GM08714 (cell line): ENCODE data around the gene NDST1.

Experiments used
- H3K4me3 ChIP-seq: fragments of 200-500 bp; sonication (Bioruptor generic); 2 replicates; pipeline ENCODE4 v1.5.1; 2014; ENCODE audit warnings: mild to moderate bottlenecking, low read length, inconsistent platforms
- ZNF274 ChIP-seq: IDR thresholded peaks from 2 replicates; pipeline ENCODE4 v1.6.1; 2012; ENCODE audit warnings: mild to moderate bottlenecking, low read depth, low read length

The NDST1 gene

GRCh38 chr5:150551066-150551465, 43.1 kb downstream of the NDST1 start:
- H3K4me3 ChIP-seq, result no peak overlapping the region
- TF ChIP-seq ZNF274, result no peak

DNA sequence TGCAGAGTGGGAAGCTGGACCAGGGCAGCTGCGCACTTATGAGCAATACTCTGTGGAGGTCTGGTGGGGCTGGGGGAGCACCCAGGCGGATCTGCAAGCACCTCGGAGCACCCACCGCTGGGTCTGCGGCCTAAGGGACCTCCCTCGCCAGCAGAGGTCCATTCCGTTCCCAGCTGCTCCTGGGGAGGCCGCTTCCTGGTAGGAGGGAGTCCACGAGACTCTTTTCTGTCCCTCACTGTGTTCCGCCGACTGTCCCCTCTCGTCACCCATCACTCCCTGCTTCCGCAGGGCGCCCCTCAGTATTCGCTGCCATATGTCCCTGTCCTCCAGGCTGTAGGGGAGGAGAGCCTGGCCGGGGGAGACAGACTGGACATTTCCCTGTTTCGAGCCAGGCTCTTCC, 45.5 kb downstream of the NDST1 start:
- H3K4me3 ChIP-seq, result no peak overlapping the region
- no peak for TF ChIP-seq ZNF274

DNA sequence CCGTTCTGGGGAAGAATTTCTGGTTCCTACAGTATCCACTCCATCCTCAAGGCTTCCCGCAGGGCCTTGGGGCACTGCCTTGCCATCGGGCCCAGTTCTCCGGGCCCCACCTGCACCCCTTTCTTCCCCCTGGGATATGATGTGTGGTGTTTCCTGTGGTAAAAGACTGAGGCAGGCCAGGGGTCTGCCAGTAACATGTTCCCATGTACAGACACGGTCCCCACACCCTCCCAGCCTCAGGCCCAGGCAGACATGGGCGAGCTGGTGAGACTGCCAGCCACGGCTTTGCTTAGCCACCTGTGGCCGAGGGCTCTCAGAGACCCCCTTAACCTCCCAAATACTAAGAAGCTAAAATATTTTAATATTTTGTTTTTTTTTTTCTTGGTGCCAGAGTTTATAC, 46.0 kb downstream of the NDST1 start:
- no peak for TF ChIP-seq ZNF274
- H3K4me3 ChIP-seq, result no peak overlapping the region

DNA sequence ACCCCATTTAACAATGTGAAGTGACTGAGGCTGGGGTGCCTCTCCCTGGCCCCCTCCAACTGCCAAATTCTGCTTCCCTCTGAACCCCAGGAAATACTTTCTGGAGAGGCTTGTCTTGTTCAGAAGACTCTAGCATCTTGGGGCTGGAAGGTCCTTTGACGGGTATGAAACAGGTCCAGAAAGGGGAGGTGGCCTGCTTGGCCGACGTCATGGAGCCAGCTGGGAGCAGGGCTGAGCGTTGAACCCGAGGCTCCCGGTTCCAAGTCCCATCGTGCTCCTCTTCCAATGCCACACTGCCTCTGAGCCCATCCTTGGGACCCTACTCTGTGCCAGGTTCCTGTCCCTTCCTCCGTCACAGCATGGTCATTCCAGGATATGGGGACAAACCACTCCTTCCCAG, 46.9 kb downstream of the NDST1 start:
- TF ChIP-seq ZNF274, result no peak

GRCh38 chr5:150556106-150556505, 48.2 kb downstream of the NDST1 start:
- TF ChIP-seq ZNF274, result no peak
- no peak overlapping the region for H3K4me3 ChIP-seq

More for the DNA sequence above, 46.9 kb downstream of the NDST1 start:
- no peak overlapping the region for H3K4me3 ChIP-seq

DNA sequence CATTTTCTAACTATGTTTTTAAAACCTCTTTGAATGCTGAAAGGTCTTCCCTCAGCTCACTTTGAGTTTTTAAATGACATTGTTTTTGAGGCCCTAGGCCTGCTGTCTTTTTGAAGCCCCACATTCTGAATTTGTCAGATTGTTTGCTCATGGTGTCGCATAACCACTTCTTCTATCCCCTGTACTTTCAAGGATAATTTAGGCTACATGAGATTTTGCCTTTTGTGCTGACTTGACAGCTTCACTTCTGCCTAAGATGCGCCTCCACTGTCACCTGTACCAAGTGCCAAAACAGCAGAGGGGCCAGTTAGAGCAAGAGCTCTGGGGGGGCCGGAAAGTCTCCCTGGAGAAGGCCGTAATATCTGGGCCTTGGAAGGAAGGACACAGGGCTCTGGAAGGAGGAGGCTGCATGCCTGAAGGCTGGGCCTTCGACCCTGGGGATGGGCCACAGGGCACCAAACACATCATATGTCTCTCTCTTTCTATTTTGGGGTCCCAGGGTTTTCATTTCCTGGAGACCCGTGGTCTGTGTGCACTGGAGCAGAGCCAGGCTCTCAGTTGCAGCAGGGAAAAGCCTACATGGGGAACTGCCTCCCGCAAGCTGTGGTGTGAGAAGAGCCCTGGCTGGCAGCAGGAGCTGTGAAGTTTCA, 49.1 kb downstream of the NDST1 start:
- H3K4me3 ChIP-seq, result no peak overlapping the region
- TF ChIP-seq ZNF274, result no peak

GRCh38 chr5:150557509-150557872, 49.6 kb downstream of the NDST1 start:
- TF ChIP-seq ZNF274, result no peak
- no peak overlapping the region for H3K4me3 ChIP-seq

DNA sequence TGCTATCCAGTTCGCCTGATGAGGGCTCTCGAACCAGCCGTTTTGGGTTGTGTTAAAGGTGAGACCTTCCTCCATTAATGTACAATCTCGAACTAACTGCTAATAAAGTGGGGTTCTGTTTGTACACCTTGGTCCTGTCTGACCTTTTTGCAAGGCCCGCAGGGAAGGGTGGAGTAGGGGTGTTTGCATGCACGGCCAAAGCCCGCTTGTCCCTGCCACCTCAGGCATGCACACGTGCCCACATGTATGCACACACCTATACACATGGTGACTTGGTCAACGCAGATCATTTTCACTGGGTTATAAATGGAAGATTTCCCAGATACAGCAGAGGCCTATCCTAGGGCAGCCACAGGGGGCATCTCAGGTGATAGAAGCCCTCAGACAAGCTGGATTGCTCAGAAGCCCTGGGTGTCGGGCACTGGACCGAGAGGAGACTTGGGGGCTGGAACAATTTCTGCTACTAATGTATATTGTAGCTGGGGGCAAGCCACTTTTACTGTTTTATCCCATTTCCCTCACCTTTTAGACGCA, 50.2 kb downstream of the NDST1 start:
- TF ChIP-seq ZNF274, result no peak

DNA sequence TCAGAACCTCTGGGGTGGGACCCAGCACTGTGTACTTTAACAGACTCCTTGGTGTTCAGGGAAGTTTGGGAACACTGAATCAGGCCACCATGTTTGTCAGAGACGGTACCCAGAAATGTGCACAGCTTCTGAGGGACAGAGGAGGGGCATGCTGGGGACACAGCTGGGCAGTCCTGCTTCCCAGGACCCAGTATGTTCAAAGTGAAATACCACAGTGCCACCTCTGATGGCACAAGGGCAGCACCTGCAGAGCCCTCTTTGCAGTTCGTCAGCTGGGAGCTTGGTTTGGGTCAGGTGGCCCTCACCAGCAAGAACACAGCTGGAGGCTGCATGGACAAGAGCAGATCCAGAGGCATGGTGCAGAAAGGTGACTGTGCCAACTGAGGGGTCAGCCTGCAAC, 51.2 kb downstream of the NDST1 start:
- no peak overlapping the region for H3K4me3 ChIP-seq
- TF ChIP-seq ZNF274, result no peak

More for the DNA sequence above, 50.2 kb downstream of the NDST1 start:
- H3K4me3 ChIP-seq, result no peak overlapping the region

DNA sequence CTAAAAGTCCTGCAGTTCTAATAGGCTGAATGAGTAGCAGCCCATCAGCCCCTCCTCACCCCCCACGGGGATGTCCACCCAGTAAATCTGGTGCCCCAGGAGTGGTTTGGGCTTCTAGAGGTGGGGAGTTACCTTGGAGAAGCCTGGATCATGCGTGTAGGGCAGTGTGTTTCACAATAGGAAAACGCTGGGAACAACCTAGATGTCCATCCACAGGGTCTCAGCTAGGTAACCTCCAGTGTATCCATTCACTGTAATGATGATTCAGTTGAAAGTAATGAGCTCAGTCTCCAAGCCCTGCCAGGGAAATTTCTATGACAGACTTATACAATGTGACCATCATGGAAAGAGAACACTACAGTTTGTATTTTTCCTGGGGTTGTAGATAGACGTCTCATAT, 51.8 kb downstream of the NDST1 start:
- TF ChIP-seq ZNF274, result no peak
- H3K4me3 ChIP-seq, result no peak overlapping the region

- H3K4me3 ChIP-seq, result no peak overlapping the region
- TF ChIP-seq ZNF274, result no peak
Observed at GRCh38 chr5:150560401-150561191, 52.7 kb downstream of the NDST1 start.

DNA sequence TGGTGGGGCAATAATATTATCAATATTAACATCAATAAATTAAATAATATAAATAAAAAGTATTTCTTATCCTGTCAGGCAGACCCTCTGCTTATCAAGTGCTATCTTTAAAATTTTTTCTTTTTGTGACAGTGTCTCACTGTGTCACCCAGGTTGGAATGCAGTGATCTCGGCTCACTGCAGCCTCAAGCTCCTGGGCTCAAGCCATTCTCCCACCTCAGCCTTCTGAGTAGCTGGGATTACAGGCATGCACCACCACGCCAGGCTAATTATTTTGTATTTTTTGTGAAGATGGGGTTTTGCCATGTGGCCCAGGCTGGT, 53.2 kb downstream of the NDST1 start:
- no peak for TF ChIP-seq ZNF274
- H3K4me3 ChIP-seq, result no peak overlapping the region

- H3K4me3 ChIP-seq, result no peak overlapping the region
- no peak for TF ChIP-seq ZNF274
Observed at GRCh38 chr5:150561571-150562275, 53.8 kb downstream of the NDST1 start.

- TF ChIP-seq ZNF274, result no peak
- H3K4me3 ChIP-seq, result no peak overlapping the region
Observed at GRCh38 chr5:150562832-150563231, 54.9 kb downstream of the NDST1 start.

GRCh38 chr5:150565868-150566267, 57.9 kb downstream of the NDST1 start:
- TF ChIP-seq ZNF274, result no peak
- no peak overlapping the region for H3K4me3 ChIP-seq
